IMR-90 (cell line): ENCODE data around the gene HERC4.

ENCODE experiments used
- BHLHE40 ChIP-seq: fragments of 150-350 bp; IDR thresholded peaks from 2 replicates; pipeline ENCODE4 v1.6.1; 2016; ENCODE audit warnings: mild to moderate bottlenecking, low read depth, low read length
- CEBPB ChIP-seq: IDR thresholded peaks from 2 replicates; pipeline ENCODE4 v1.6.1; 2012; ENCODE audit warnings: low read depth, low read length, improper control_type of control experiment
- CHD1 ChIP-seq: IDR thresholded peaks from 2 replicates; pipeline ENCODE4 v1.6.1; 2012; ENCODE audit warnings: low read depth, low read length, improper control_type of control experiment
- FOS ChIP-seq: fragments of 150-350 bp; IDR thresholded peaks from 2 replicates; pipeline ENCODE4 v1.6.1; 2016; ENCODE audit warnings: low read depth, low read length
- MAFK ChIP-seq: IDR thresholded peaks from 2 replicates; pipeline ENCODE4 v1.6.1; 2012; ENCODE audit warnings: low read depth, low read length, improper control_type of control experiment
- MXI1 ChIP-seq: IDR thresholded peaks from 2 replicates; pipeline ENCODE4 v1.6.1; 2012; ENCODE audit warnings: low read depth, mild to moderate bottlenecking, low read length, moderate library complexity, borderline replicate concordance
- NFE2L2 ChIP-seq: fragments of 150-350 bp; IDR thresholded peaks from 2 replicates; pipeline ENCODE4 v1.6.1; 2016; ENCODE audit warnings: low read depth, mild to moderate bottlenecking, low read length
- POLR2A ChIP-seq: IDR thresholded peaks from 2 replicates; pipeline ENCODE4 v1.6.1; 2012; ENCODE audit warnings: mild to moderate bottlenecking, low read depth, low read length
- RAD21 ChIP-seq: IDR thresholded peaks from 2 replicates; pipeline ENCODE4 v1.6.1; 2012; ENCODE audit warnings: low read length, improper control_type of control experiment
- RFX5 ChIP-seq: IDR thresholded peaks from 2 replicates; pipeline ENCODE4 v1.8.0; 2012; ENCODE audit warnings: low read depth, mild to moderate bottlenecking, low read length, moderate library complexity
- SMC3 ChIP-seq: fragments of 150-350 bp; IDR thresholded peaks from 2 replicates; pipeline ENCODE4 v1.6.1; 2016; ENCODE audit warnings: low read depth, mild to moderate bottlenecking, antibody characterized with exemption, low read length, moderate library complexity
- TF ChIP-seq, protein P1 (sequence below): conservative IDR thresholded peaks from 2 replicates; pipeline ENCODE4 v1.5.1; 2012; ENCODE audit warnings: mild to moderate bottlenecking, low read depth, low read length, improper control_type of control experiment
- TF ChIP-seq, protein P2 (sequence below): fragments of 150-350 bp; IDR thresholded peaks from 2 replicates; pipeline ENCODE4 v1.6.1; 2017; ENCODE audit warnings: mild to moderate bottlenecking, antibody characterized with exemption, low read length, low read depth
- TF ChIP-seq, protein P3 (sequence below): fragments of 150-350 bp; IDR thresholded peaks from 2 replicates; pipeline ENCODE4 v1.6.1; 2016; ENCODE audit warnings: low read depth, mild to moderate bottlenecking, low read length, moderate library complexity, borderline replicate concordance

DNA sequence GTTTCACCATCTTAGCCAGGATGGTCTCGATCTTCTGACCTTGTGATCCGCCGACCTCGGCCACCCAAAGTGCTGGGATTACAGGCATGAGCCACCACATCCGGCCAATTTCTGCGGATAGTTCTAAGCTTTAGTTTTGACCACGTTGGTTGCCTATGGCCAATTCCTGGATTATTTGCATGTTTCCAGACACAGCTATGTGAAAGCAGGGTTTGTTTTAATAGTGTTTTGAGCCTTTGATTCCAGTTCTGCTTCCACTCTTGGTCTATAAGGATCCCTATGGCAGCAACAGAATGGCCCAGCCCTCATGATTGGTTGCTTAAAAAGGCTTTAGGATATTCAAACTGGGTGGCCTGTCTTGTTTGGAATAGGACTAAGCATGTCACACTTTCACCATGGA is 171.5 kb downstream of the HERC4 start:
- TF ChIP-seq RFX5 (no peak), CHD1 (no peak), POLR2A (no peak), MXI1 (no peak), NFE2L2 (no peak), FOS (no peak), BHLHE40 (no peak), RAD21 (no peak), SMC3 (no peak), CEBPB (no peak), MAFK (no peak)
- TF ChIP-seq, protein P1, sequence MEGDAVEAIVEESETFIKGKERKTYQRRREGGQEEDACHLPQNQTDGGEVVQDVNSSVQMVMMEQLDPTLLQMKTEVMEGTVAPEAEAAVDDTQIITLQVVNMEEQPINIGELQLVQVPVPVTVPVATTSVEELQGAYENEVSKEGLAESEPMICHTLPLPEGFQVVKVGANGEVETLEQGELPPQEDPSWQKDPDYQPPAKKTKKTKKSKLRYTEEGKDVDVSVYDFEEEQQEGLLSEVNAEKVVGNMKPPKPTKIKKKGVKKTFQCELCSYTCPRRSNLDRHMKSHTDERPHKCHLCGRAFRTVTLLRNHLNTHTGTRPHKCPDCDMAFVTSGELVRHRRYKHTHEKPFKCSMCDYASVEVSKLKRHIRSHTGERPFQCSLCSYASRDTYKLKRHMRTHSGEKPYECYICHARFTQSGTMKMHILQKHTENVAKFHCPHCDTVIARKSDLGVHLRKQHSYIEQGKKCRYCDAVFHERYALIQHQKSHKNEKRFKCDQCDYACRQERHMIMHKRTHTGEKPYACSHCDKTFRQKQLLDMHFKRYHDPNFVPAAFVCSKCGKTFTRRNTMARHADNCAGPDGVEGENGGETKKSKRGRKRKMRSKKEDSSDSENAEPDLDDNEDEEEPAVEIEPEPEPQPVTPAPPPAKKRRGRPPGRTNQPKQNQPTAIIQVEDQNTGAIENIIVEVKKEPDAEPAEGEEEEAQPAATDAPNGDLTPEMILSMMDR, result no peak
- TF ChIP-seq, protein P2, sequence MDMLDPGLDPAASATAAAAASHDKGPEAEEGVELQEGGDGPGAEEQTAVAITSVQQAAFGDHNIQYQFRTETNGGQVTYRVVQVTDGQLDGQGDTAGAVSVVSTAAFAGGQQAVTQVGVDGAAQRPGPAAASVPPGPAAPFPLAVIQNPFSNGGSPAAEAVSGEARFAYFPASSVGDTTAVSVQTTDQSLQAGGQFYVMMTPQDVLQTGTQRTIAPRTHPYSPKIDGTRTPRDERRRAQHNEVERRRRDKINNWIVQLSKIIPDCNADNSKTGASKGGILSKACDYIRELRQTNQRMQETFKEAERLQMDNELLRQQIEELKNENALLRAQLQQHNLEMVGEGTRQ, result no peak
- TF ChIP-seq, protein P3, sequence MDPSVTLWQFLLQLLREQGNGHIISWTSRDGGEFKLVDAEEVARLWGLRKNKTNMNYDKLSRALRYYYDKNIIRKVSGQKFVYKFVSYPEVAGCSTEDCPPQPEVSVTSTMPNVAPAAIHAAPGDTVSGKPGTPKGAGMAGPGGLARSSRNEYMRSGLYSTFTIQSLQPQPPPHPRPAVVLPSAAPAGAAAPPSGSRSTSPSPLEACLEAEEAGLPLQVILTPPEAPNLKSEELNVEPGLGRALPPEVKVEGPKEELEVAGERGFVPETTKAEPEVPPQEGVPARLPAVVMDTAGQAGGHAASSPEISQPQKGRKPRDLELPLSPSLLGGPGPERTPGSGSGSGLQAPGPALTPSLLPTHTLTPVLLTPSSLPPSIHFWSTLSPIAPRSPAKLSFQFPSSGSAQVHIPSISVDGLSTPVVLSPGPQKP, result no peak
